Endothelial cell (in vitro differentiated cells): ENCODE measurements around the gene DOCK11. TPM values are rescaled to one million over a fixed set of nuclear protein-coding genes. Genes with fewer than 3 reads are reported as not detected.

Experiments
- DNase-seq: peaks from one replicate; pipeline ENCODE4 v3.0.0; 2021; ENCODE audit warnings: low spot score
- H3K27ac Mint-ChIP-seq: one replicate; pipeline ENCODE4 v1.8.0; 2021; ENCODE audit warnings: mixed read lengths, inconsistent platforms; ENCODE audit not compliant: unreplicated experiment
- H3K27me3 Mint-ChIP-seq: one replicate; pipeline ENCODE4 v1.8.0; 2021; ENCODE audit warnings: mild to moderate bottlenecking, moderate library complexity, mixed read lengths, inconsistent platforms; ENCODE audit not compliant: unreplicated experiment
- H3K36me3 Mint-ChIP-seq: one replicate; pipeline ENCODE4 v1.8.0; 2021; ENCODE audit warnings: mild to moderate bottlenecking, low read depth, mixed read lengths, inconsistent platforms; ENCODE audit not compliant: unreplicated experiment
- H3K4me1 Mint-ChIP-seq: one replicate; pipeline ENCODE4 v1.8.0; 2021; ENCODE audit warnings: mild to moderate bottlenecking, mixed read lengths, inconsistent platforms; ENCODE audit not compliant: unreplicated experiment
- H3K4me3 Mint-ChIP-seq: one replicate; pipeline ENCODE4 v1.8.0; 2021; ENCODE audit warnings: mild to moderate bottlenecking, mixed read lengths, inconsistent platforms; ENCODE audit not compliant: unreplicated experiment
- H3K9me3 Mint-ChIP-seq: one replicate; pipeline ENCODE4 v1.8.0; 2021; ENCODE audit warnings: mixed read lengths, inconsistent platforms; ENCODE audit not compliant: unreplicated experiment
- total RNA-seq: library from RNA; stranded (reverse); fragmentation: NEBNext Ultra II Directional; extraction: Animal tissue kit (Norgen Biotek cat#: 25700); gene quantifications from one replicate; pipeline ENCODE4 v1.2.1, GENCODE V29; 2021; ENCODE audit not compliant: unreplicated experiment
- TF ChIP-seq, protein P1 (sequence below): fragments of 200-600 bp; sonication (generic); IDR thresholded peaks from one replicate; pipeline ENCODE4 v1.5.0; 2021; ENCODE audit warnings: antibody characterized with exemption; ENCODE audit not compliant: unreplicated experiment

Gene DOCK11
- total RNA-seq, 1 donor from 2014 or later = 10.9 TPM

GRCh38 chrX:118644378-118644777 lies 148.8 kb downstream of the DOCK11 start:
- no peaks in the 10 kb centered on the region for H3K4me1 Mint-ChIP-seq
- no peak for DNase-seq
- no peaks in the 10 kb centered on the region for H3K36me3 Mint-ChIP-seq
- no peaks in the 10 kb centered on the region for H3K27me3 Mint-ChIP-seq
- no peaks in the 10 kb centered on the region for H3K9me3 Mint-ChIP-seq
- TF ChIP-seq, protein P1, sequence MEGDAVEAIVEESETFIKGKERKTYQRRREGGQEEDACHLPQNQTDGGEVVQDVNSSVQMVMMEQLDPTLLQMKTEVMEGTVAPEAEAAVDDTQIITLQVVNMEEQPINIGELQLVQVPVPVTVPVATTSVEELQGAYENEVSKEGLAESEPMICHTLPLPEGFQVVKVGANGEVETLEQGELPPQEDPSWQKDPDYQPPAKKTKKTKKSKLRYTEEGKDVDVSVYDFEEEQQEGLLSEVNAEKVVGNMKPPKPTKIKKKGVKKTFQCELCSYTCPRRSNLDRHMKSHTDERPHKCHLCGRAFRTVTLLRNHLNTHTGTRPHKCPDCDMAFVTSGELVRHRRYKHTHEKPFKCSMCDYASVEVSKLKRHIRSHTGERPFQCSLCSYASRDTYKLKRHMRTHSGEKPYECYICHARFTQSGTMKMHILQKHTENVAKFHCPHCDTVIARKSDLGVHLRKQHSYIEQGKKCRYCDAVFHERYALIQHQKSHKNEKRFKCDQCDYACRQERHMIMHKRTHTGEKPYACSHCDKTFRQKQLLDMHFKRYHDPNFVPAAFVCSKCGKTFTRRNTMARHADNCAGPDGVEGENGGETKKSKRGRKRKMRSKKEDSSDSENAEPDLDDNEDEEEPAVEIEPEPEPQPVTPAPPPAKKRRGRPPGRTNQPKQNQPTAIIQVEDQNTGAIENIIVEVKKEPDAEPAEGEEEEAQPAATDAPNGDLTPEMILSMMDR = peak; percentile 23
- H3K4me3 Mint-ChIP-seq = no peak overlapping the region
- H3K27ac Mint-ChIP-seq = no peak overlapping the region

DNA sequence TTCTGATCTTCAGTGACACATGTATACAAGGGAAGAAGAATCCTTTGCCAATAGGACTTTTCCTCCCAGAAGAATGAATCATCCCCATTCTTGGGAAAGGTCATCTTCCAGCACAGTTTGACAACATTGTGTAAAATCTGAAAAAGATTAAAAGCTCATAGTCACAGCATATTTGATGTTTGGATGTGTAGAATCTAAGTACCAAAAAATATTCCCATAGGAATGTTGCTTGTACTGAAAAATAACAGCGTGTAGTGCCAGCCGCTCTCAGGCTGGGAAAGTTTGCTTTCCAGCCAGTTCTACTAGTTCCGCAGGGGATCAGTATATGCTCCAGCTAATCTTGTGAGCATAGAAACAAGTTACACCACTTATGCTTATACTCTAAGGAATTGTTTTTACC lies 157.1 kb downstream of the DOCK11 start:
- H3K4me1 Mint-ChIP-seq = peaks cover 3% of the 10 kb centered on the region
- H3K9me3 Mint-ChIP-seq = no peaks in the 10 kb centered on the region
- TF ChIP-seq, protein P1 = no peak
- no peaks in the 10 kb centered on the region for H3K27me3 Mint-ChIP-seq
- H3K36me3 Mint-ChIP-seq = no peaks in the 10 kb centered on the region
- no peak overlapping the region for H3K27ac Mint-ChIP-seq
- DNase-seq = no peak
- H3K4me3 Mint-ChIP-seq = no peak overlapping the region

DNA sequence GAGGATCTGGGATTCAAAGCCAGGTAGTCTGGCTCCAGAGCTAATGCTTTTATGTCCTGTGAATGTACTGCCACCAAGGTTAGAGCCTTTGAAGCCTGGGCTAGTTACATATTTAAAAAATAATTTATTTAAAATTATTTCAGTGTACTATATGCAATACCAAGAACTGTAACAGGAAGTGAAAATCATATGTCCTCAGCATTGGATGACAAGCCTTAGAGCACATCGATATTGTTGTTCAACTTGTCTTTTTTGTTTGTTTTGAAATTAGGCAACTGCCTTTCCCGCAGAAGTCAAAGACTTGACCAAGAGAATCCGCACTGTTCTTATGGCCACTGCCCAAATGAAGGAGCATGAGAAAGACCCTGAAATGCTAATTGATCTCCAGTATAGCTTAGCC lies 158.7 kb downstream of the DOCK11 start:
- no peak for DNase-seq
- TF ChIP-seq, protein P1 = no peak
- Mint-ChIP-seq H3K4me3 (no peak overlapping the region), H3K4me1 (peaks cover 8% of the 10 kb centered on the region), H3K27me3 (no peaks in the 10 kb centered on the region), H3K9me3 (no peaks in the 10 kb centered on the region), H3K36me3 (no peaks in the 10 kb centered on the region), H3K27ac (no peak overlapping the region)

GRCh38 chrX:118655561-118656246 lies 160.1 kb downstream of the DOCK11 start:
- no peak overlapping the region for H3K4me3 Mint-ChIP-seq
- H3K27ac Mint-ChIP-seq = no peak overlapping the region
- no peaks in the 10 kb centered on the region for H3K9me3 Mint-ChIP-seq
- no peak for DNase-seq
- H3K4me1 Mint-ChIP-seq = peaks cover 8% of the 10 kb centered on the region
- no peaks in the 10 kb centered on the region for H3K27me3 Mint-ChIP-seq
- TF ChIP-seq, protein P1 = no peak
- H3K36me3 Mint-ChIP-seq = no peaks in the 10 kb centered on the region

DNA sequence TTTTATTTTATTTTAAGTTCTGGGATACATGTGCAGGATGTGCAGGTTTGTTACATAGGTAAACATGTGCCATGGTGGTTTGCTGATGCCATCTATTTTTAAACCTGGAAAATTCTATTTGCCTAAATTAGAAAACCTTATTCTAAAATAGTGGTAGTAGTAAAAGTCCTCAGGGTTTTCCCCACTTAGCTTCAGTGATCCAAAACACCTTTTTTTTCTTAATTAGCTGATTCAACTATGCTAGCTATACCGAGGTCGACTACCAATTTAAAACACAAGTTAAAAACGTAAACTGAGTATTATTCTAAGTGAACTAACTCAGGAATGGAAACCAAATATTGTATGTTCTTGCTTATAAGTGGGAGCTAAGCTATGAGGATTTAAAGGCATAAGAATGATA lies 161.8 kb downstream of the DOCK11 start:
- no peak for DNase-seq
- Mint-ChIP-seq H3K27ac (no peak overlapping the region), H3K4me1 (peaks cover 15% of the 10 kb centered on the region), H3K36me3 (no peaks in the 10 kb centered on the region), H3K9me3 (no peaks in the 10 kb centered on the region), H3K4me3 (no peak overlapping the region), H3K27me3 (no peaks in the 10 kb centered on the region)
- TF ChIP-seq, protein P1 = no peak
